Large intestine (tissue), 3 donors: ENCODE data around the gene ACTRT3. TPM values are rescaled to one million over a fixed set of nuclear protein-coding genes. Genes with fewer than 3 reads are reported as not detected.

ENCODE experiments used
- DNase-seq, 2 donors: peaks; one replicate each; pipeline versions ENCODE4 v3.0.0 to v3.0.0-alpha.2; 2013
- H3K27ac ChIP-seq: one replicate; pipeline ENCODE4 v1.5.1; 2013; ENCODE audit warnings: low read length
- H3K27me3 ChIP-seq: 2 replicates; pipeline ENCODE4 v1.6.1; 2013; ENCODE audit warnings: low read length; ENCODE audit not compliant: control insufficient read depth, insufficient read depth
- H3K36me3 ChIP-seq: 2 replicates; pipeline ENCODE4 v1.6.1; 2013; ENCODE audit warnings: low read length; ENCODE audit not compliant: control insufficient read depth, insufficient read depth
- H3K4me1 ChIP-seq: one replicate; pipeline ENCODE4 v1.6.1; 2013; ENCODE audit warnings: low read length; ENCODE audit not compliant: control insufficient read depth, insufficient read depth
- H3K4me3 ChIP-seq: one replicate; pipeline ENCODE4 v1.5.1; 2013; ENCODE audit warnings: low read length
- H3K9me3 ChIP-seq: one replicate; pipeline ENCODE4 v1.6.1; 2013; ENCODE audit warnings: mild to moderate bottlenecking, low read depth, low read length, moderate library complexity; ENCODE audit not compliant: control insufficient read depth
- WGBS: methylation state at CpG from one replicate; pipeline ENCODE4 v1.1.5; 2013; ENCODE audit warnings: low lambda C conversion rate; ENCODE audit not compliant: insufficient coverage; 5-methylcytosine and 5-hydroxymethylcytosine counted together
- polyA plus RNA-seq: library from polyadenylated mRNA; unstranded; fragments of 120-200 nt; gene quantifications from one replicate; pipeline ENCODE4 v1.2.1, GENCODE V29; 2013

Gene ACTRT3
- polyA plus RNA-seq, 1 donor, result 12.8 TPM

GRCh38 chr3:169804681-169805080 lies 35.3 kb upstream of the ACTRT3 start:
- no peak for DNase-seq
- WGBS, result 100% methylated on average over 3 of the region's 3 CpGs
- Histone ChIP-seq H3K4me1 (no peaks in the 10 kb centered on the region), H3K36me3 (no peaks in the 10 kb centered on the region), H3K27ac (no peak overlapping the region), H3K4me3 (no peak overlapping the region), H3K27me3 (no peaks in the 10 kb centered on the region), H3K9me3 (no peaks in the 10 kb centered on the region)

GRCh38 chr3:169792359-169792758 lies 23.0 kb upstream of the ACTRT3 start:
- no peaks in the 10 kb centered on the region for H3K27me3 ChIP-seq
- H3K9me3 ChIP-seq, result no peaks in the 10 kb centered on the region
- no peak overlapping the region for H3K27ac ChIP-seq
- no peak for DNase-seq
- no peak overlapping the region for H3K4me3 ChIP-seq
- H3K4me1 ChIP-seq, result no peaks in the 10 kb centered on the region
- WGBS, result no CpG with 5 or more reads among the region's 1 CpG
- H3K36me3 ChIP-seq, result peaks cover 7% of the 10 kb centered on the region

GRCh38 chr3:169790687-169791429 lies 21.5 kb upstream of the ACTRT3 start:
- Histone ChIP-seq H3K27me3 (no peaks in the 10 kb centered on the region), H3K36me3 (peaks cover 7% of the 10 kb centered on the region), H3K9me3 (no peaks in the 10 kb centered on the region), H3K4me3 (no peak overlapping the region), H3K4me1 (no peaks in the 10 kb centered on the region), H3K27ac (no peak overlapping the region)
- 100% methylated on average over 2 of the region's 4 CpGs for WGBS
- no peak for DNase-seq

- no peaks in the 10 kb centered on the region for H3K9me3 ChIP-seq
- H3K27me3 ChIP-seq, result no peaks in the 10 kb centered on the region
- no peak overlapping the region for H3K27ac ChIP-seq
- no peak for DNase-seq
- no peaks in the 10 kb centered on the region for H3K4me1 ChIP-seq
- H3K36me3 ChIP-seq, result peaks cover 12% of the 10 kb centered on the region
- no peak overlapping the region for H3K4me3 ChIP-seq
These were observed 20.9 kb upstream of the ACTRT3 start for GRCh38 chr3:169790219-169790618.

- H3K36me3 ChIP-seq, result peaks cover 20% of the 10 kb centered on the region
- WGBS, result 100% methylated on average over 1 of the region's 1 CpG
- H3K9me3 ChIP-seq, result no peaks in the 10 kb centered on the region
- DNase-seq, result no peak
- H3K4me1 ChIP-seq, result no peaks in the 10 kb centered on the region
- no peaks in the 10 kb centered on the region for H3K27me3 ChIP-seq
- no peak overlapping the region for H3K27ac ChIP-seq
- no peak overlapping the region for H3K4me3 ChIP-seq
These were observed 18.4 kb upstream of the ACTRT3 start for GRCh38 chr3:169787791-169788190.

GRCh38 chr3:169787120-169787519 lies 17.8 kb upstream of the ACTRT3 start:
- no peak overlapping the region for H3K27ac ChIP-seq
- WGBS, result 92% methylated on average over 3 of the region's 4 CpGs
- H3K4me1 ChIP-seq, result no peaks in the 10 kb centered on the region
- H3K9me3 ChIP-seq, result no peaks in the 10 kb centered on the region
- H3K27me3 ChIP-seq, result no peaks in the 10 kb centered on the region
- H3K36me3 ChIP-seq, result peaks cover 20% of the 10 kb centered on the region
- DNase-seq, result no peak
- H3K4me3 ChIP-seq, result no peak overlapping the region

- WGBS, result 100% methylated on average over 1 of the region's 4 CpGs
- H3K27me3 ChIP-seq, result no peaks in the 10 kb centered on the region
- no peak overlapping the region for H3K4me3 ChIP-seq
- H3K9me3 ChIP-seq, result no peaks in the 10 kb centered on the region
- no peak overlapping the region for H3K27ac ChIP-seq
- no peaks in the 10 kb centered on the region for H3K4me1 ChIP-seq
- DNase-seq, result no peak
- peaks cover 55% of the 10 kb centered on the region for H3K36me3 ChIP-seq
These were observed 12.0 kb upstream of the ACTRT3 start for GRCh38 chr3:169781209-169781855.

GRCh38 chr3:169780742-169781141 lies 11.4 kb upstream of the ACTRT3 start:
- no peaks in the 10 kb centered on the region for H3K4me1 ChIP-seq
- no peak for DNase-seq
- no peak overlapping the region for H3K27ac ChIP-seq
- peaks cover 59% of the 10 kb centered on the region for H3K36me3 ChIP-seq
- H3K27me3 ChIP-seq, result no peaks in the 10 kb centered on the region
- 90% methylated on average over 2 of the region's 2 CpGs for WGBS
- no peaks in the 10 kb centered on the region for H3K9me3 ChIP-seq
- H3K4me3 ChIP-seq, result no peak overlapping the region

GRCh38 chr3:169777822-169778221 lies 8.5 kb upstream of the ACTRT3 start:
- DNase-seq, result no peak
- Histone ChIP-seq H3K36me3 (peaks cover 56% of the 10 kb centered on the region), H3K27me3 (no peaks in the 10 kb centered on the region), H3K27ac (no peak overlapping the region), H3K4me3 (no peak overlapping the region), H3K9me3 (no peaks in the 10 kb centered on the region), H3K4me1 (peaks cover 6% of the 10 kb centered on the region)
- WGBS, result no CpG with 5 or more reads among the region's 4 CpGs

GRCh38 chr3:169774186-169774585 lies 4.8 kb upstream of the ACTRT3 start:
- Histone ChIP-seq H3K4me1 (peaks cover 6% of the 10 kb centered on the region), H3K4me3 (peak overlapping the region; percentile 90)

More at GRCh38 chr3:169774186-169774585, 4.8 kb upstream of the ACTRT3 start:
- peaks cover 34% of the 10 kb centered on the region for H3K36me3 ChIP-seq
- no CpG with 5 or more reads among the region's 5 CpGs for WGBS
- H3K9me3 ChIP-seq, result peaks cover 2% of the 10 kb centered on the region
- H3K27ac ChIP-seq, result peak overlapping the region; percentile 99
- no peaks in the 10 kb centered on the region for H3K27me3 ChIP-seq
- no peak for DNase-seq
